HepG2 (cell line): ENCODE data around the gene SLC7A4. TPM values are rescaled to one million over a fixed set of nuclear protein-coding genes. Genes with fewer than 3 reads are reported as not detected.

Experiments
- ATAC-seq: fragments of 200-7000 bp; cut with Tn5 transposase; 3 replicates; pipeline ENCODE4 v1.9.1; 2020; ENCODE audit warnings: mild to moderate bottlenecking, moderate library complexity
- BruUV-seq: library from RNA; stranded (reverse); fragments of 400-500 nt; replicated peaks from 2 replicates; lab custom pipeline; 2021; lab: Mats Ljungman, UMichigan
- CTCF ChIA-PET: fragments of 300-600 bp; formaldehyde crosslinking; extraction: SDS; loops from one replicate; lab custom pipeline; 2021; ENCODE audit warnings: low total read pairs, inconsistent platforms, low intra/inter-chr PET ratio; lab: Yijun Ruan, JAX
- POLR2A ChIA-PET: fragments of 350-600 bp; sonication (Branson Sonifier 250); formaldehyde crosslinking; loops from one replicate; lab custom pipeline; 2020; ENCODE audit warnings: antibody characterized with exemption, inconsistent platforms; lab: Yijun Ruan, JAX
- DNase-seq: peaks from one replicate; pipeline ENCODE4 v3.0.0-alpha.2; 2015; ENCODE audit warnings: low spot score
- FAIRE-seq: peaks from 3 replicates; lab custom pipeline; 2011; peaks lifted over from hg19 to GRCh38; lab: Jason Lieb, UNC
- H2AFZ ChIP-seq: one replicate; pipeline ENCODE4 v1.6.1; 2011; ENCODE audit warnings: low read length, inconsistent platforms
- H3K27ac ChIP-seq: fragments of 300-600 bp; 3 replicates; pipeline ENCODE4 v1.8.0; 2011; ENCODE audit warnings: mixed run types, mild to moderate bottlenecking, mixed read lengths, low read length, inconsistent platforms; ENCODE audit not compliant: insufficient read depth; ENCODE audit errors: extremely low read length
- H3K27me3 ChIP-seq, 2 experiments: fragments of 200-600 bp in 1 of 2; 2 replicates in 1 of 2; 3 replicates in 1 of 2; pipeline versions ENCODE4 v1.6.0 to v1.8.0; 2011; ENCODE audit warnings: low read length in 2 of 2, mild to moderate bottlenecking in 2 of 2, moderate library complexity in 2 of 2, inconsistent platforms in 1 of 2; ENCODE audit not compliant: insufficient read depth in 2 of 2, control insufficient read depth in 1 of 2
- H3K36me3 ChIP-seq, 2 experiments: fragments of 200-600 bp in 1 of 2; replicated peaks in 1 of 2; 2 replicates in 1 of 2; 3 replicates in 1 of 2; pipeline versions ENCODE4 v1.5.1 to v1.8.0; 2011; ENCODE audit warnings: low read length in 2 of 2, inconsistent platforms in 1 of 2; ENCODE audit not compliant: insufficient read depth in 2 of 2, control insufficient read depth in 1 of 2
- H3K4me1 ChIP-seq: 2 replicates; pipeline ENCODE4 v1.5.1; 2012; ENCODE audit warnings: low read length, inconsistent platforms; ENCODE audit not compliant: insufficient read depth
- H3K4me2 ChIP-seq: 2 replicates; pipeline ENCODE4 v1.6.0; 2011; ENCODE audit warnings: low read depth, low read length, inconsistent platforms
- H3K4me3 ChIP-seq, 3 experiments: fragments of 200-600 bp in 1 of 3; sonication (generic), shearing (Covaris generic) in 1 of 3; replicated peaks in 1 of 3; 2 replicates each; pipeline ENCODE4 v1.5.1; 2011 to 2016; ENCODE audit warnings: low read length in 3 of 3, inconsistent platforms in 2 of 3, low read depth in 2 of 3, mild to moderate bottlenecking in 2 of 3, control low read depth in 1 of 3, mixed read lengths in 1 of 3; ENCODE audit not compliant: insufficient read depth in 1 of 3
- H3K79me2 ChIP-seq: one replicate; pipeline ENCODE4 v1.6.1; 2011; ENCODE audit warnings: low read length, inconsistent platforms; ENCODE audit not compliant: insufficient read depth
- H3K9ac ChIP-seq: 2 replicates; pipeline ENCODE4 v1.6.0; 2011; ENCODE audit warnings: mild to moderate bottlenecking, low read depth, low read length, inconsistent platforms; ENCODE audit not compliant: insufficient read depth
- H3K9me3 ChIP-seq: 2 replicates; pipeline ENCODE4 v1.5.1; 2012; ENCODE audit warnings: mild to moderate bottlenecking, low read length
- H4K20me1 ChIP-seq: 2 replicates; pipeline ENCODE4 v1.6.0; 2011; ENCODE audit warnings: inconsistent platforms, mild to moderate bottlenecking, low read length, moderate library complexity; ENCODE audit not compliant: insufficient read depth
- ATF1 ChIP-seq: IDR thresholded peaks from 2 replicates; pipeline ENCODE4 v1.6.1; 2016; ENCODE audit warnings: mild to moderate bottlenecking, control low read depth
- HMGXB3 ChIP-seq: sonication (generic); formaldehyde crosslinking; IDR thresholded peaks from 2 replicates; pipeline ENCODE4 v1.4.0; 2020; ENCODE audit warnings: missing genetic modification reagents, borderline replicate concordance
- SAFB2 ChIP-seq: sonication (generic); formaldehyde crosslinking; IDR thresholded peaks from 2 replicates; pipeline ENCODE4 v1.5.1; 2020; ENCODE audit warnings: missing genetic modification reagents, low read depth, mild to moderate bottlenecking, borderline replicate concordance
- ZNF12 ChIP-seq: sonication (generic); formaldehyde crosslinking; IDR thresholded peaks from 2 replicates; pipeline ENCODE4 v1.5.0; 2020; ENCODE audit warnings: missing genetic modification reagents
- ZNF674 ChIP-seq: sonication (generic); formaldehyde crosslinking; IDR thresholded peaks from 2 replicates; pipeline ENCODE4 v1.5.0; 2020; ENCODE audit warnings: low read depth, mild to moderate bottlenecking, missing genetic modification reagents
- ZNF761 ChIP-seq: sonication (generic); formaldehyde crosslinking; conservative IDR thresholded peaks from 2 replicates; pipeline ENCODE4 v1.4.0; 2020; ENCODE audit warnings: mild to moderate bottlenecking, missing genetic modification reagents
- WGBS: methylation state at CpG from one replicate; pipeline ENCODE4 v1.1.6; 2017; ENCODE audit warnings: low lambda C conversion rate; 5-methylcytosine and 5-hydroxymethylcytosine counted together
- in situ Hi-C: cut with HindIII; loops from 2 replicates; pipeline ENCODE4 v1.10.0; 2017; ENCODE audit warnings: low pct_unique_long_range_greater_than_20kb; ENCODE audit not compliant: extremely low pct_ligation_motif_present
- intact Hi-C: fragments of 100-400 bp; cut with micrococcal nuclease; formaldehyde crosslinking; loops from one replicate; pipeline ENCODE4 v1.10.0; 2022; ENCODE audit not compliant: unreplicated experiment
- polyA plus RNA-seq, 8 experiments: library from polyadenylated mRNA; depleted of rRNA in 3 of 8; stranded (reverse) in 7 of 8; unstranded in 1 of 8; fragments of >200 nt; fragmentation: Illumina TruSeq in 4 of 8; extraction: Trizol in 4 of 8; gene quantifications; 2 replicates each; pipeline versions ENCODE4 v1.2.1 to v1.2.3, GENCODE V29; 2011 to 2016; ENCODE audit warnings: low read depth in 4 of 8, missing spikeins in 1 of 8, mixed read lengths in 1 of 8; ENCODE audit not compliant: insufficient read depth in 1 of 8
- total RNA-seq, 5 experiments: library from RNA; depleted of rRNA; stranded (reverse); fragments of >200 nt; fragmentation: Illumina TruSeq; extraction: Trizol; gene quantifications; 2 replicates each; pipeline ENCODE4 v1.2.3, GENCODE V29; 2016; ENCODE audit warnings: low read depth in 1 of 5

Gene SLC7A4
- total and polyA plus RNA-seq, 2 of the 13 experiments (the other 11 are each of a cell fraction or from before 2014, with no cell fraction given): not detected

GRCh38 chr22:21015466-21016006 is 16.8 kb downstream of the SLC7A4 start:
- 54% methylated on average over 4 of the region's 10 CpGs for WGBS
- DNase-seq (no peak), FAIRE-seq (no peak), ATAC-seq (no peak)
- CTCF ChIA-PET: no interaction called here
- TF ChIP-seq ATF1 (no peak), ZNF674 (CRISPR knock-in tag) (no peak), ZNF12 (CRISPR knock-in tag) (no peak), SAFB2 (CRISPR knock-in tag) (no peak), ZNF761 (CRISPR knock-in tag) (no peak), HMGXB3 (CRISPR knock-in tag) (no peak)
- Histone ChIP-seq H3K9me3 (no peaks in the 10 kb centered on the region), H2AFZ (no peak overlapping the region), H3K4me3 (peak overlapping the region; percentile 40 to 67 (median 45); a peak in 4 of 6 replicates), H3K27ac (no peak overlapping the region), H3K79me2 (no peaks in the 10 kb centered on the region), H3K4me2 (peak overlapping the region; percentile 85), H3K4me1 (peaks cover 51% of the 10 kb centered on the region), H3K9ac (peak overlapping the region; percentile 56; the same call in 1 of the 2 replicates), H3K36me3 (no peaks in the 10 kb centered on the region), H3K27me3 (peaks cover 0 to 9% of the 10 kb centered on the region in 2 experiments; a peak in 1 of 5 replicates), H4K20me1 (no peaks in the 10 kb centered on the region)
- no TSS peak for BruUV-seq
- in situ Hi-C loops: no loop called here
- intact Hi-C loops: no loop called here
- POLR2A ChIA-PET: interaction anchor here (1.1 to 3.4 kb wide), 4 partner anchors 12 to 57 kb away, joined by 3 to 31 read pairs (median 6); partner anchors contain the start of genes LZTR1 and THAP7
